RPMI8226 (cell line): ENCODE data around the gene PAFAH1B1.
"Not testable (repeated sequence)": the region's sequence is repeated elsewhere in the genome, so short reads cannot be mapped to it uniquely, and the experiment has no call there.

Source experiments
- DNase-seq: peaks from one replicate; pipeline ENCODE4 v3.0.0-alpha.2; 2015

The PAFAH1B1 gene

GRCh38 chr17:2690165-2691068, 97.0 kb downstream of the PAFAH1B1 start:
- no peak for DNase-seq

- no peak for DNase-seq
Observed at GRCh38 chr17:2691069-2691871, 97.8 kb downstream of the PAFAH1B1 start.

GRCh38 chr17:2691965-2692780, 98.7 kb downstream of the PAFAH1B1 start:
- no peak for DNase-seq

GRCh38 chr17:2692781-2693135, 99.3 kb downstream of the PAFAH1B1 start:
- no peak for DNase-seq

GRCh38 chr17:2693561-2694380, 100.3 kb downstream of the PAFAH1B1 start:
- no peak for DNase-seq

GRCh38 chr17:2694381-2695242, 101.2 kb downstream of the PAFAH1B1 start:
- DNase-seq, result no peak

- DNase-seq, result no peak
Observed at GRCh38 chr17:2695243-2695960, 101.9 kb downstream of the PAFAH1B1 start.

GRCh38 chr17:2695961-2696760, 102.7 kb downstream of the PAFAH1B1 start:
- DNase-seq, result no peak

GRCh38 chr17:2697611-2698162, 104.2 kb downstream of the PAFAH1B1 start:
- no peak for DNase-seq

GRCh38 chr17:2699216-2699805, 105.9 kb downstream of the PAFAH1B1 start:
- not testable (repeated sequence) for DNase-seq

- DNase-seq, result no peak
Observed at GRCh38 chr17:2700030-2700490, 106.6 kb downstream of the PAFAH1B1 start.

GRCh38 chr17:2700491-2701141, 107.2 kb downstream of the PAFAH1B1 start:
- no peak for DNase-seq

GRCh38 chr17:2701161-2701995, 107.9 kb downstream of the PAFAH1B1 start:
- no peak for DNase-seq

GRCh38 chr17:2701996-2702741, 108.7 kb downstream of the PAFAH1B1 start:
- no peak for DNase-seq

- DNase-seq, result no peak
Observed at GRCh38 chr17:2703181-2703580, 109.7 kb downstream of the PAFAH1B1 start.

- no peak for DNase-seq
Observed at GRCh38 chr17:2703606-2704005, 110.2 kb downstream of the PAFAH1B1 start.
